Amniotic stem cell (primary cell): ENCODE measurements around the gene EDNRA.

Source experiments
- DNase-seq: peaks from one replicate; lab custom pipeline; 2025; lab: John Stamatoyannopoulos, UW

EDNRA gene

GRCh38 chr4:147589586-147589985 is 108.7 kb downstream of the EDNRA start:
- DNase-seq: no peak

- DNase-seq: peak; percentile 37
Measured at GRCh38 chr4:147590249-147590920, 109.5 kb downstream of the EDNRA start.

- DNase-seq: no peak
Measured at GRCh38 chr4:147591106-147591505, 110.2 kb downstream of the EDNRA start.

GRCh38 chr4:147594107-147594506 is 113.2 kb downstream of the EDNRA start:
- DNase-seq: no peak
